ENCODE data around the gene FBXW5.

The FBXW5 gene

GRCh38 chr9:136930014-136930413 lies 14.5 kb downstream of the FBXW5 start:
- DNase-seq, result no peak

DNA sequence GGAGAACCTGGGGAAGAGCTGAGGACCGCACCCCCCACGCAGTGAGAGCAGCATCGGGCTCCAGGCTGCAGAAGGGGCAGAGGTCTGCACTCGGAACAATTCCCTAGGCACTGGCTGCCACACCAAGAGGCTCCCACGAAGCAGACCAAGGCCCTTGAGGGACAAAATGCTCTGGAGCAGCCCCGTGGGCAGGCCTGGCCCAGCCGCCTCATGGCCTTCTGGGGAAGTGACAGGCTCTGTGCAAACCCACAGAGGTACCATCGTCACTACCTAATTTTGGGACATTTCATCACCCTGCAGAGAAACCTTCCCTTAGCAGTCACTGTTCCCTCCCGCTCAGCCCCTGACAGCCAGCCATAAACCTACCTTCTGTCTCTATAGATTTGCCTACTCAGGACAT lies 15.9 kb downstream of the FBXW5 start:
- DNase-seq, result peak in 1 of 14 donors; percentile 70

DNA sequence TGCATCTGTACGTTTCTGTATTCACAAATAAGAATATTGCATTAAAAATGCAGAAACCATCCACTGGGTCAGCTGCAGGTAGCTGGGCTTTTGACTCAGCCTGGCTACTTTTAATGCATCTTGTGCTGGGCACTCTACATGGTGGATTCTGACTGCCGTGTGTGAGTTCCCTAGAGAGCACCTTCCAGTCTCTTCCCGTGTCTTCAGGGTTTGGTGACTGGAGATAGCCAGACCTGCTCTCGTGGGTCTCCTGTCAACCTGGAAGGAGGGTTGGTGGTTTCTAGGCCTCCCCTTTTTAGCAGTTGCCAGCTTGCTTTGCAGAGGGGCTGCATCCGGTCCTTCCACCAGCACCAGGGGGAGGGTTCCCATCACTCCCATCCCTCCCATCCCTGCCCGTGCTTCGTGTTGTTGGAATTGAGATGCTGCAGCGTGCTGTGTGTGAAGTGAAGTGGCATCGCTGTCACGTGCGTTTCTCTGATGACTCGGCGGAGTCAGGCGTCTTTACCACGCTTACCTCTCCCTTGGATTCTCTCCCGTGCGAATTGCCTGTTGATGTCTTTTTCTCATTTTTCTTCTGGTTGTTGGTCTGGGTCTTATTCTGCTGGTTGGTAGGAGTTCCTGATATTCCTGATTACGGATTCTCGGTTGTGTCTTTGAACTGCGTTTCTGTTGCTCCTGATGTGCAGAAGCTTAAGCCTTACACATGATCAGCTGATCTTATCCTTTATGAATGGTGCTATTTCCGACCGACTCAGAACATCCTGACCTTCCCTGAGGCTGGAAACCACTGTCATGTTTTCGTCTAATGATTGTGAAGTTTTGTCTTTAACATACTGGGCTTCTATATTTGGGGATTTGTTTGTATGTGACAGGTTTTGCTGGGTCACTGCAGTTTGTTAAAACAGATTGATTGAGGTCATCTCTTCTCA lies 16.9 kb downstream of the FBXW5 start:
- no peak for DNase-seq

DNA sequence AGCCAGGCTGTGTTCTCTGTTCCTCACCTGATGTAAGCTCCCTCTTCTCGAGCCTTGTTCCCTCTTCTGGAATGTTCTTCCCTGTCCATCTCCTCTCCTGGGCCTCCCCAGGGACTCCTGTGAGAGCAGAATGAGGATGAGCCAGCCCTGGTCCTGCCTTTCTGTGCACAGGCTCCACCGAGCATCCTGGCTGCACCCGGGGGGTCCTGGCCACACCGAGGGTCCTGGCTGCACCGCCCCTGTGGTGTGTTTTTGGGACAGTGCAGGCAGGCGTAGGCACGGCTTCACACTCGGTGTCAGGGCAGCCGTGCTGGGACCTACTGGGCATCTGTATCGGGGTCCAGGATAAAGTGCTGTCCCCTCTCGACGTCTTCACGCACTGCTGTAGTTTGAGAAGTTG lies 17.8 kb downstream of the FBXW5 start:
- DNase-seq, result no peak

DNA sequence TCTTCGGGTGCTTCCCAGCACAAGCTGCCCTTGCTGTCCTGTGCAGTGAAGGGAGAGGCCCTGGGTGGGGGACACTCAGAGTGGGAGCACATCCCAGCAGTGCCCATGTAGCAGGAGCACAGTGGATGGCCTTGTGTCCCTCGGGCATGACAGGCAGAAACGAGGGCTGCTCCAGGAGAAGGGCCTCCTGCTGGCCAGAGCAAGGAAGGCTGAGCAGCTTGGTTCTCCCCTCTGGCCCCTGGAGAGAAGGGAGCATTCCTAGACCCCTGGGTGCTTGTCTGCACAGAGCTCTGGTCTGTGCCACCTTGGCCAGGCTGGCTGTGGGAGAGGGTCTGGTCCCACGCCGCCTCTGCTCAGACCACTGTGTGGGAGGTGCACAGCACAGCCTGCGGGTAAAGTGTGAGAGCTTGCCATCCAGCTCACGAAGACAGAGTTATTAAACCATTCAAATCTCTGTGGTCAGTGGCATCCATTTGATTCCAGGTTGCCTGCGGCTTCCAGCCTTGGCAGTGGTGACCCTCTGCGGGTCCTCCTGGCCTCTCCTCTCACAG lies 18.3 kb downstream of the FBXW5 start:
- DNase-seq, result no peak

DNA sequence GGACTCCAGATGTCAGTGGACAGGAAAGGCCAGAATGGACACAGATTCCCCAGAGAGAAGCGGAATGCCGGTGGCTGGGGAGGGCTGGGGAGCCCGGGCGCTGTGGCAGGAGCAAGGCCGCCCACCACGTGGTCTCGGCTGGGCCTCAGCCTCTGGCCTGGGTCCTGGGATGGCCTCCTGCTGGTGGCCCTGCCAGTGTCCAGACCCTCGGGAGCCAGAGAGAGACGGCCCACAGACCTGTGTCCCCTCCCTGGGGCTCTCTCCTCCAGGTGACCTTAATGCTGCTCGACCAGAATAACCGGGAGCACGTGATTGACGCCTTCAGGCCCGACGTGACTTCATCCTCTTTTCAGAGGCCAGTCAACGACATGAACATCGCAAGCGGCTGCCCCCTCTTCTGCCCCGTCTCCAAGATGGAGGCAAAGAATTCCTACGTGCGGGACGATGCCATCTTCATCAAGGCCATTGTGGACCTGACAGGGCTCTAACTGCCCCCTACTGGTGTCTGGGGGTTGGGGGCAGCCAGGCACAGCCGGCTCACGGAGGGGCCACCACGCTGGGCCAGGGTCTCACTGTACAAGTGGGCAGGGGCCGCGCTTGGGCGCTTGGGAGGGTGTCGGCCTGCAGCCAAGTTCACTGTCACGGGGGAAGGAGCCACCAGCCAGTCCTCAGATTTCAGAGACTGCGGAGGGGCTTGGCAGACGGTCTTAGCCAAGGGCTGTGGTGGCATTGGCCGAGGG lies 19.0 kb downstream of the FBXW5 start:
- DNase-seq, result no peak

DNA sequence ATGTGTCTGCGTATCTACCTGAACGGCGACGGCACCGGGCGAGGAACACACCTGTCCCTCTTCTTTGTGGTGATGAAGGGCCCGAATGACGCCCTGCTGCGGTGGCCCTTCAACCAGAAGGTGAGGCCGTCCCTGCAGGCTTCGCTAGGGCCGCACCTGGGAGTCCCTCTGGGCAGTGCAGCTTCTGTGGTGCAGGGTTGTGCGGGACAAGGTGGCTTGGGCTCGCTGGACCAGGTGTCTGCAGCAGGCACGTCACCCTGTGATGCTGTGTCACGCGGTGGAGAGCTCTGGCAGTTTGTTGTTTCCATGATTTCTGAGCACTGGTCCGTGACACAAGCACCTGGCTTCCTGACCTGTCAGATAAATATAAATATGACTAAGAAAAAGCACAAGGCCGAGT lies 20.7 kb downstream of the FBXW5 start:
- DNase-seq, result no peak

DNA sequence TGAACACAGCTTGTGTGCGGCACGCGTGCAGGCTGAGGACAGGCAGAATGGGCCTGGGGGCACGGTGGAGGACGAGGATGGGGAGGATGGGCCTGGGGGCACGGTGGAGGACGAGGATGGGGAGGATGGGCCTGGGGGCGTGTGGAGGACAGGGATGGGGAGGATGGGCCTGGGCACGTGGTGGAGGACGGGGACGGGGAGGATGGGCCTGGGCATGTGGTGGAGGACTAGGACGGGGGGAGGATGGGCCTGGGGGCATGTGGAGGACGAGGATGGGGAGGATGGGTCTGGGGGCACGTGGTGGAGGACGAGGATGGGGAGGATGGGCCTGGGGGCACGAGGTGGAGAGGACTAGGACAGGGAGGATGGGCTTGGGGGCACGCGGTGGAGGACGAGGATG lies 22.0 kb downstream of the FBXW5 start:
- DNase-seq, result no peak

GRCh38 chr9:136921718-136922117 lies 22.8 kb downstream of the FBXW5 start:
- DNase-seq, result no peak

- DNase-seq, result no peak
Observed at GRCh38 chr9:136921307-136921706, 23.2 kb downstream of the FBXW5 start.

- DNase-seq, result no peak
Observed at GRCh38 chr9:136920734-136921231, 23.8 kb downstream of the FBXW5 start.

GRCh38 chr9:136920069-136920468 lies 24.5 kb downstream of the FBXW5 start:
- no peak for DNase-seq

GRCh38 chr9:136917902-136918301 lies 26.6 kb downstream of the FBXW5 start:
- no peak for DNase-seq

- peak in 1 of 14 donors; percentile 25 for DNase-seq
Observed at GRCh38 chr9:136916330-136917184, 28.0 kb downstream of the FBXW5 start.

DNA sequence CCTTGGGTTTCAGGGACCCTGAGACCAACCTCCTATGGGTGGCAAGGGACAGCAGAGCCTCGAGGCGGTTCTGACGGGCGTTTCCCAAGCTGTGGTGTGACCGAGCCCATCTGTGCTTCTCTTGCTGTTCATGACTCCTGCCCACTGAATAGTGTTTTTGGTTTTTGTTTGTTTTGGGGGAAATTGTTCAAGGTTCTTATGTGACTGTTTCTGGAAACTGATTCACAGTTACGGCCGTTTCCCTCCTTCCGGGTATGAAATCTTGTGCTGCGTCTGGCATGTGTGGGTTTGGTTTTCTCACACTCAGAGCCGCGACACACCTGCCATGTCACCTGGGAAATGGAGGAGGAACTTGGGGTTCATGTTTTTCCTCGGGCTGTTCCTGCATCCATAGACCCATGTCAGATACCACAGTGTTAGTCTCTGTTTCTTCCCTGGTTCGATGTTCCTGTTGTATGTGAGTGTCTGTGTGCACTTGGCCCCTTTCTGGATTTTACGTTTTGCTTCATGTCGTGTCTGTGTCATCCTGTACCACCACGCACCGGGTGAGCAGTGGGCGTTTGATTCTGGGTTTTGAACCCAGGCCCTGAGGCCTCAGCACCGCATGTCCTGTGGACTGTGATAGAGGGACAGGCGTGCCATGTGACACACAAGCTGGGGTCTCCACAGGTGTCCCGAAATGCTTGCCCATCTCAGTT lies 28.8 kb downstream of the FBXW5 start:
- no peak for DNase-seq

- no peak for DNase-seq
Observed at GRCh38 chr9:136913701-136914438, 30.7 kb downstream of the FBXW5 start.

DNA sequence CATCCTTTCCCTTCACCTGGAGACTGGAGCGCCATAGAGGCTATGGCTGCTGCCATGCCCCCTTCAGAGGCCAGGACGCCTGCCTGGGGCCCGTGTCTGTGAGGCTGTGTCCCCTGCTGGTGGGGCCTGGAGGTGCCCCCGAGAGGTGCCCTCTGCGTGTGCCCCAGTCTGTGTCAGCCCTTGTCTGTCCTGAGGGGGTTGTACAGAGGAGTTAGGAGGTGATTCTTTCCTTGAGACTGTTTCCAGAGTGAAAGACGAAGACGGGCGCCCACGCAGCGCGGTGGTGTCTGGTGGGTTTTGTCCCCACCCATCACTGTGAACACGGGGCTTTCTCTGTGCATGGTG lies 33.7 kb downstream of the FBXW5 start:
- no peak for DNase-seq

DNA sequence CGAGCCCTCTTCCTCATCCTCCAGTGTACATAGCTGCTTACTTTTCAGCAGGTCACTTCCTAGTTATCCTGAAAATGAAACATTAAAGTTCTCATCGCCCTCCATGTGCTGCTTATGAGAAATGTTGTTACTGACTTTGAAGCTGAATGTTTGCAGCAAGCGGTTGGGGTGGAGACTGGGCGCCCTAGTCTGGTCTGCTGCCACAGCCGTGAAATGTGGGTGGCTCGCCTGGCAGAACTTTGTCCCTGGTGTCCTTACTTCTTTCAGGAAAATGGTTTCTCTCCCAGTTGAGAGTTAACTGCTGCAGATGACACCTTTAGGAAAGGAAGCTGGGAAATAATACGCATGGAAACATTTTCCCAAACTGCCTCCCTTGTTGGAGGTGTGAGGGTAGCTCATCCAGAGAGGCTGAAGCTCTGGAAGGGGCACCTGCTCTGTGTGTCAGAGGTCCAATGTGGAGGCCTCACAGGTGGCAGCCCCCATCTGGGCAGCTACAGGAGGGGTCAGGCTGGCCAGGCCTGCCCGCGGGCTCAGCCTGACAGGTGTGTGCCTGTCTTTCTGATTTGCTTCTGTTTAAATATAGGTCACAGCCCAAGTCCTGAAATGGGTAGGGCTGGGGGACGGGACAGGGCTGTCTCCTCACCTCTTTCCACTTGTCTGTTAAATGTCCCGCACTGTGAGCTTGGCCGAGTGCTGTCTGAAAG lies 34.2 kb downstream of the FBXW5 start:
- no peak for DNase-seq

DNA sequence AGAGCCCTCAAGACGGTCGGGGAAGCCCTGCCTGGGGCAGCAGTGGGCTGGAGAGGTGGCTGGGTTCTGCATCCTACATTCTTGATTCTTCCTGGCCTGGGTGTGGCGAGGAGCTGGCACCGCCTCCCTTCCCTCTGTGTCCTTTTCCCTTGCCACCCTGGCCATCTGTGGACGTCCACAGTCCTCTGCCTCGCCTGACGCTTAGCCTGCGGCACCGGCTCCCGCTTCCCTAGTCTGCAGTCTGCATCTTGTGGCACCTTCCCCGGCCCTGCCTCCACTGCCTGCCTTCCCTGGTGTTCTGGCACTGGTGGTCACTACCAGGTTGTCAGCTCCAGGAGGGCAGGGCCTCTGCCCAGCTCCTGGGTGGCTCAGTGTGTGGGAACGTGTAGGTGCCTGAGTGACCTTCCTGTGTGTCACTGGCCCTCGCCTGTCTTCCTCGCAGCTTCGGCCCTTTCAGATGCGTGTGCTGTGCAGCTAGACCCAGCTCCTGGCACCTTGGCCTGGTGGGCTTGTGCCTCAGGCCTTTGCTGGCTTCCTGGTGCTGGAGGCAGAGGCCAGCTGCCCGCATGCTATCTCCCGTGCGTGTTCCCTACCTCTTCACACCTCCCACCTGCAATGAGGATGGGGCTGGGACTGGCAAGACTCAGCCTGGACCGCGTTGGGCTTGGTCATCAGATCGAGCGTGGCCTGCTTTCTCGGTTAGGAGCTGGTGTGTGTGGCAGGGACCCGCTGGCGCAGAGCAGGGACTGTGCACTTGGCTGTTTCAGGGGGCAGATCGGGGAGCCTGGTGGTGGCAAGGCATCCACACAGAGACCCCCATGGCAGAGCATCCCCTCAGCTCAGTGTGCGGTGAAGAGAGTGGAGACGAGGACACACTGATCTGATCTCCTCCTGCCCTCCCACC lies 37.3 kb downstream of the FBXW5 start:
- DNase-seq, result peak in 1 of 14 donors; percentile 42

Data from C1 segment of cervical spinal cord (tissue), 14 donors.